ENCODE results near the gene AKAP13.
A peak's percentile ranks its signal among the peaks of the same experiment; 100 is the strongest.
"Not testable (repeated sequence)": the region's sequence is repeated elsewhere in the genome, so short reads cannot be mapped to it uniquely, and the experiment has no call there.

Gene AKAP13

DNA sequence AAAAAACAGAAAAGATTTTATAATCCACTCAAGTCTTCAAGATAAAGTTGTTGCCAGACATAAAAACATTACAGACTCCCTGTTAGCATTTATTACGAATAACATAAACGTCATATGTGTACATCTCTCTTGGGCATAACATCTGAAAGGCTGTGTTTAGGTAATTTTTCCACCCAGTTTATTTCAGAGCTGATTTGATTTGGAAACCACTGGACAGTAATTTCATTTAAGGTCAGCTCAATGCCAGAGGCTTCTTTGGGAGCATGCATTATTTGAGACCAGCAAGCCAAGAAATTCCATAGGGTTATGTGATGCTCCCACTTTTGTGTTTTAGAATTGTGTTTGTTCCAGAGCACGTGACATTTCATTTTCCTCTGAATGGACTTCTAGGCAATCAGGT is 196.0 kb downstream of the AKAP13 start:
- DNase-seq (ENCODE audit: low read depth): no peak

GRCh38 chr15:85578941-85579701 is 198.7 kb downstream of the AKAP13 start:
- no peak for DNase-seq (ENCODE audit: low read depth)

DNA sequence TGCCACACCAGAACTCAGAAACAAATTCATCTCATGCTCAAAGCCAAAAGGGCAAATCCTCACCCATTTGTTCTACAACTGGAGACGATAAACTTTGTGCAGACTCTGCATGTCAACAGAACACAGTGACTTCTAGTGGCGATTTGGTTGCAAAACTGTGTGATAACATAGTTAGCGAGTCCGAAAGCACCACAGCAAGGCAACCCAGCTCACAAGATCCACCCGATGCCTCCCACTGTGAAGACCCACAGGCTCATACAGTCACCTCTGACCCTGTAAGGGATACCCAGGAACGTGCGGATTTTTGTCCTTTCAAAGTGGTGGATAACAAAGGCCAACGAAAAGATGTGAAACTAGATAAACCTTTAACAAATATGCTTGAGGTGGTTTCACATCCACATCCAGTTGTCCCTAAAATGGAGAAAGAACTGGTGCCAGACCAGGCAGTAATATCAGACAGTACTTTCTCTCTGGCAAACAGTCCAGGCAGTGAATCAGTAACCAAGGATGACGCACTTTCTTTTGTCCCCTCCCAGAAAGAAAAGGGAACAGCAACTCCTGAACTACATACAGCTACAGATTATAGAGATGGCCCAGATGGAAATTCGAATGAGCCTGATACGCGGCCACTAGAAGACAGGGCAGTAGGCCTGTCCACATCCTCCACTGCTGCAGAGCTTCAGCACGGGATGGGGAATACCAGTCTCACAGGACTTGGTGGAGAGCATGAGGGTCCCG is 199.7 kb downstream of the AKAP13 start:
- no peak for DNase-seq (ENCODE audit: low read depth)

- no peak for DNase-seq (ENCODE audit: low read depth)
Measured at GRCh38 chr15:85580879-85581278, 200.5 kb downstream of the AKAP13 start.

DNA sequence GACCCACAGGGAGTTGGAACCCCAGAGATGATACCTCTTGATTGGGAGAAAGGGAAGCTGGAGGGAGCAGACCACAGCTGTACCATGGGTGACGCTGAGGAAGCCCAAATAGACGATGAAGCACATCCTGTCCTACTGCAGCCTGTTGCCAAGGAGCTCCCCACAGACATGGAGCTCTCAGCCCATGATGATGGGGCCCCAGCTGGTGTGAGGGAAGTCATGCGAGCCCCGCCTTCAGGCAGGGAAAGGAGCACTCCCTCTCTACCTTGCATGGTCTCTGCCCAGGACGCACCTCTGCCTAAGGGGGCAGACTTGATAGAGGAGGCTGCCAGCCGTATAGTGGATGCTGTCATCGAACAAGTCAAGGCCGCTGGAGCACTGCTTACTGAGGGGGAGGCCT is 201.1 kb downstream of the AKAP13 start:
- DNase-seq (ENCODE audit: low read depth): no peak

GRCh38 chr15:85582131-85583079 is 202.0 kb downstream of the AKAP13 start:
- DNase-seq (ENCODE audit: low read depth): peak; percentile 37

- DNase-seq (ENCODE audit: low read depth): no peak
Measured at GRCh38 chr15:85583442-85583841, 203.0 kb downstream of the AKAP13 start.

- no peak for DNase-seq (ENCODE audit: low read depth)
Measured at GRCh38 chr15:85583923-85584390, 203.6 kb downstream of the AKAP13 start.

DNA sequence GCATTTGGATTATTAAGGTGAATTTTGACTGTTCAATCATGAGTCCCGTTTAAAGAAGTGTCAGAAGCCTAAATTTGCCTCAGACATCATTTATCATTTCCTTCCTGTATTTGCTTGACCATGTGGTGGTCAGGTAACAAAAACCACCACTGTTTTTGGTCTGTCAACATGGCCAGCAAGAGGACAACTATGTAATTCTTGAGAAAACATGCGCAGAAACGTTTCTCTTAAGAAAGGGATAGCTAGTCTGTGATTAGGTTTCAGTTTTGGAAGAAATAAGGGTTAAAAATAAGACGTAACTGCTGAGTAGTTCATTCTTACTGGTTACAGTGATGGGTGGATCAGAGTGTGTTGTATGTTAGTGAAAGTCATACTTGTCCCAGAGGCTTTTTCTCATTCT is 204.5 kb downstream of the AKAP13 start:
- no peak for DNase-seq (ENCODE audit: low read depth)

DNA sequence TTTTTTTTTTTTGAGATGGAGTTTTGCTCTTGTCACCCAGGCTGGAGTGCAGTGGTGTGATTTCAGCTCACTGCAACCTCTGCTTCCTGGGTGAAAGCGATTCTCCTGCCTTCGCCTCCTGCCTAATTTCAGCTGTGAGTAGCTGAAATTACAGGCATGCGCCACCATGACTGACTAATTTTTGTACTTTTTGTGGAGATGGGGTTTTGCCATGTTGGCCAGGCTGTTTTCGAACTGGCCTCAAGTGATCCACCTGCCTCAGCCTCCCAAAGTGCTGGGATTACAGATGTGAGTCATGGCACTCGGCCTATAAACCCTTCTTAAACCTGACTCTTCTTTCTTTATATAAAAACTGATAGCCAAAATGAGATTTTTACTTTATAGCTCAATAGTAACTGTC is 205.8 kb downstream of the AKAP13 start:
- not testable (repeated sequence) for DNase-seq (ENCODE audit: low read depth)

DNA sequence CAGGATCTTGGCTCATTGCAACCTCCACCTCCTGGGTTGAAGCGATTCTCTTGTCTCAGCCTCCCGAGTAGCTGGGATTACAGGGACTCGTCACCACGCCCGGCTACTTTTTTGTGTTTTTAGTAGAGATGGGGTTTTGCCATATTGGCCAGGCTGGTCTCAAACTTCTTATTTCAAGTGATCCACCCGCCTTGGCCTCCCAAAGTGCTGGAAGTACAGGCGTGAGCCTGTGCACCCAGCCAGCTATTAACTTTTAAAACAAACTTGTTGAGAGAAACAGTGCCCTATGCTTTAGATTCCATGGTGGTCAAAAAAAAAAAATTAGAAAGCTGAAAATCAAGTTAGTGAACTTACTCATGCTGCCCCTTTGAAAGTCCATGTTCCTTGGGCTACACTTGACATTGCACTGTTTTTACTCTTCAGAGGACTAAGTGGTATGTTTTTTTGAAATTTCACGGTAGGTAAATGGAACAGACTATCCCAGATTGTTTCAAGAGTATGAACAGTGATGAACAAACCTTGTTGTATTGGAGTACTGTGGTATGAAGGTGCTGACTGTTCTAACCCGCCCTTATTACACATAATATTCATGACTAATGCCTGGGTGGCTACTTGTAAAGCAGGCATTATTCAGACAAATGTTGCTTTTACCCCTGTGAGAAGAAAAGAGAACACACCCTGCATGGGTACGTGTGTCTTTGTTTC is 207.5 kb downstream of the AKAP13 start:
- no peak for DNase-seq (ENCODE audit: low read depth)

DNA sequence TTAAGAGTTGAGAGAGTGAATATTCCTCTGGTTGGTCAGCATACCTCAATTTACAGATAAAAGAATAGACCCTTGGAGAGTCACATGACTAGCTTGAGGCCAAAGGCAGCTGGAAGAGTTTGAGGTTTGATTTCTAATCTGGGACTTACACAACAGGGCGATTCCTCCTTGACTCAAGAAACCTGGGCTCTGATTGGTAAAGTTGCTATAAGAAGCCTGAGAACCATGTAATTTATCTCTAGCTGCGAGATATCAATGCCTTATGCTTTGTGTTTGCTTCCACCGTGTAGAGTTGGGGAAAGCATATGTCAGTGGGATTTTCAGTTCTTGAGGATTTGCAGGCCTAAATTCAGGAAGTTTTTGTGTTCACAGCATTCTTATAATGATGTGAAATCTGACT is 208.3 kb downstream of the AKAP13 start:
- DNase-seq (ENCODE audit: low read depth): no peak

DNA sequence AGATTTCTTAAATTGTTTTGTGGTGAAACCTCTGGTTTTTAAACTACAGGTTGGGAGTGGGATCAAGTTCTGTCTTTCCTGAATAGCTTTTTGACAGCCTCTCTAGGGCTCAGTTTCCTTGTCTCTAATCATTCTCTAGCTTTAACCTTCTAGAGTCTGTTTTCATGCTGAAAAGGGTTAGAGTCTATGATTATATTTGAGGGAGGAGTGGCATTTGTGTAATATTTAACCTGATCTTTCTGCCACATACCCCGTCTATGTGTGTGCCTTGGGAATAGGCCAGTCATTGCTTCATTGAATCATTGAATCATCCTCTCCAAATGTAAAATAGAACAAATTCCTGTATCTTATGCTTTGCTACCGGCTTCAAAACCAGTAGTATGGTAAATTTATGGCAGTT is 209.4 kb downstream of the AKAP13 start:
- DNase-seq (ENCODE audit: low read depth): no peak

- DNase-seq (ENCODE audit: low read depth): no peak
Measured at GRCh38 chr15:85591622-85592021, 211.2 kb downstream of the AKAP13 start.

DNA sequence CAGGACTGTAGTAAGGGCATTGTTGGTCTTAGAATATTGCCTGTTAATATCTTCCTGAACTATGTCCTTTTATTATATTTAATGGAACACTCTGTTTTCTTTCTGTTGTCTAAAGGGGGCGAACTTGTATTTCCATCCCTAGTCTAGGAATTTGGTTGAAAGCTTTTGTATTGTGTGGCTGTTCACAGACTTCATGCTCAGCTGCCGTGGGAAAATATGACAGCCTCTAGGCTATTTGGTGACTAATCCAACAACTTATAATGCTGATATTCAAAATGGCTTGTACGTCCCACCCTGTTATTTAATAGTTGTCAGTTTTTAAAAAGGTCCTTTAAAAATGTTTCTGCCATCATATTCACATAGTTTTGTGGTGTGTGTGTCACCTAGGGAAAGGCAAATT is 211.7 kb downstream of the AKAP13 start:
- DNase-seq (ENCODE audit: low read depth): no peak

DNA sequence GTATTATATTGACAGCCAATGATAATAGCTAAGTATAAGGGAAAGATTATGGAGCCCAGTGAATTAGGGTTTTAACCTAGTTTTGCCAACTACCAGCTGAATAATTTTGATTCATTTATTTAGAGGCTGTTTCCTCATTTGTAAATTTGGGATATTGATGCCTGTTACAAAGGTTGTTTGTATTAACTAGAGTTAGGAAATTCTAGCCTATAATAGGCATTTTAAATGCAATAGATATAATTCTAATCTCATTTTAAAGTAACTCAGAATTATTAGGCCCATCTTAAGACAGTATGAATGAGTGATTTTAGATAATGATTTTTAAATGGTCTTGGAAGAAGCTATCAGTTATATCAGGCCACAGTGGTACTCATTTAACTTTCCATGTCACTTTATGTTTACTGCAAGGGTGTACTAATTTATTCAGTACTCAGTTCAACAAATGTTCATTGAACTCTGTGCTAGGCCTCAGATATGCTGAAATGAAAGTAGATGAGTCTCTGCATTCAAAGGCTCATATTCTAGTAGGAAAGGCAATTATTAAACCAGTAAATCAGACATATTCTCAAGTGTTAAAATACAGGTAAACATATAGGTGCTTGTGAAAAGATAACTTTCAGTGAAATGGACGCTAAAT is 213.5 kb downstream of the AKAP13 start:
- DNase-seq (ENCODE audit: low read depth): no peak

DNA sequence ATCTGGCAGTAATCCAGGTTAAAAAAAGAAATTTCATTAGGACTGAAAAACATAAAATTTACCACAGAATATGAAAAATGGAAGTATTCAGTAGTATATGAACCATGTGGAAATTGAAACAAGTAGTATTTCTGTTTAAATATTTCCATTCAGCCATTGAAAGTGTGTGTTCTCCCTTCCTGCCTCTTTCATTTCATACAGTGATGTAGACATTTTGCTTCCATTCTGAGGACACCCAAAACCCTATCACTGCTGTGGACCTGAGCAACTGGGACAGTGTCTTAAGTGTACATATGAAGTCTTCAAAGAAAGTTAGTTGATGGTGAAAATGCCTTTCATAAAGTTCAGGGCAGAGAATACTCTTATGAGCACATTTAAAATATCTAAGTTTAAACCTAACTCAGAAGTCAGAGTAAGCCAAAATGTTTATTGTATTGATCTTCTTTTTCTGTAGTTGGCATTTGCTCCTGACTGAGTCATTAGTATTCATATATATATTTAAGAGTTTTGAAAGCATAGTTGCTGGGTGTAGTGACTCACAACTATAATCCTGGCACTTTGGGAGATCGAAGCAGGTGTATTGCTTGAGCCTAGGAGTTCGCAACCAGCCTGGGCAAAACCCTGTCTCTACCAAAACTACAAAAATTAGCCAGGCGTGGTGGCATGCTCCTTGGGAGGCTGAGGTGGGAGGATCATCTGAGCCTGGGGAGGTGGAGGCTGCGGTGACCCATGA is 215.6 kb downstream of the AKAP13 start:
- no peak for DNase-seq (ENCODE audit: low read depth)

DNA sequence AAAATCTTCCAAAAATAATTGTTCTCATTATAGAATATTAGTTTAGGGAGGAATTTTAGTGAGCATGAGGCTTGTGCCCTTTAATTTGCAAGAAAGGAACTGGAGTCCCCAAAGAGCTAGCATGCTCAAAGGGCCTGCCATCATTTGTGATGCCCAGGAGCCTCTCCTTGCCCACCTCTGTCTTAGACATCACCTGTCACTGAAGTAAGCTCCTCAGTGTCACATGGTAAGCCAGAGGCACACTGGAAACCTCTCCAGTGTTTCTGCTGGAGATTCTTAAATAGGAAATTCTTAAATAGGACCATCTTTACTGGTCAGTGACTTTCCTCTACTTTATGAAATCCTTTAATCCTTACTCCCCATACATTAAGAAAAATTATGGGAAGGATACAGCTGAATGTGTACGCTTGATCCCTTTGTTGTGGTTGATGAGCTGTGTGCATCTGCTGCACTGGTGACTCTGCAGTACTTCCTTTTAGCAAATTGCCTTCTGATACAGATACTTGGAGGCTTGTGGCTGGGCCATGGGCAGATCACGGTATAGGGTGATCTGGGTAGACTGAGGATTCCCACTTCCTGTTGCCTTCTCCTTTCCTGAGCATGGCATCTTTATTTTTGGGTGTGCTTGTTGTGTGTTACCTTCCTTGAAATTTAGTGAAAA is 216.9 kb downstream of the AKAP13 start:
- no peak for DNase-seq (ENCODE audit: low read depth)

DNA sequence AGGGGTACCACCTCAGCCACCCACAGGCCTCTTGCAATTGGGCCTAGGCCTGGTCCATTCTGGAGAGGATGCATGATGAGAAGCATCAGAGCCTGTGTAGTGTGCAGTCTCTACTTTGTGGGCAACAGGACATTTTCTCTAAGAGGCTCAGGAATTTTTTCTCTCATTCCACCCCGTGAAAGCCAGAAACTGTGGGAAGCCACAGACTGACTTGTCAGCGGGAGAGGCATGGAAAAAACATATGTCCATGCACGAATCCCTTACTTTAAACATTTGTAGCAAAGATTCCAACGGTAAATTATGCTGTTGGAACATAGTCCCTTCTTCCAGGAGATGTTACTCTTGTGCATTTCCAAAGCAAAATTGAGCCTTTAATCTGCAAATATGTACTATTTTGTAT is 217.8 kb downstream of the AKAP13 start:
- no peak for DNase-seq (ENCODE audit: low read depth)
